ENCODE data around the gene MYO1C.
A peak's percentile ranks its signal among the peaks of the same experiment; 100 is the strongest.
"Not testable (repeated sequence)": the region's sequence is repeated elsewhere in the genome, so short reads cannot be mapped to it uniquely, and the experiment has no call there.

Gene MYO1C

GRCh38 chr17:1460233-1460632 is 32.3 kb downstream of the MYO1C start:
- Histone ChIP-seq H3K27me3 (ENCODE audit: low read depth, low read length) (no peaks in the 10 kb centered on the region), H4K20me1 (ENCODE audit: insufficient read depth, low read length) (peaks cover 2% of the 10 kb centered on the region), H3K79me2 (ENCODE audit: low read length) (peaks cover 10% of the 10 kb centered on the region), H3K36me3 (replicated peaks; ENCODE audit: low read depth, low read length) (no peaks in the 10 kb centered on the region), H2AFZ (ENCODE audit: low read depth, low read length) (no peak overlapping the region), H3K9ac (ENCODE audit: low read length) (no peak overlapping the region), H3K4me1 (ENCODE audit: low read length) (peaks cover 14% of the 10 kb centered on the region), H3K4me2 (ENCODE audit: low read length) (no peak overlapping the region), H3K4me3 (ENCODE audit: low read length) (no peak overlapping the region), H3K27ac (ENCODE audit: low read length) (no peak overlapping the region), H3K9me3 (ENCODE audit: insufficient read depth, low read length) (no peaks in the 10 kb centered on the region)
- TF ChIP-seq CTCF (IDR thresholded peaks at IDR 0.05; ENCODE audit: low read depth, low read length) (no peak), EZH2phosphoT487 (IDR thresholded peaks at IDR 0.05; ENCODE audit: low read depth) (no peak)

GRCh38 chr17:1455797-1456599 is 36.5 kb downstream of the MYO1C start, which contains the start of gene CRK:
Gene CRK (minus strand): TSS chr17:1456232. CDS start chr17:1456117, 115 bp downstream.
- Histone ChIP-seq H3K4me2 (ENCODE audit: low read length) (peak within 1 kb of the TSS; percentile 87), H3K9me3 (ENCODE audit: insufficient read depth, low read length) (no peaks in the 10 kb centered on the region), H3K4me1 (ENCODE audit: low read length) (peaks cover 10% of the 10 kb centered on the region), H3K36me3 (replicated peaks; ENCODE audit: low read depth, low read length) (peaks cover 4% of the 10 kb centered on the region), H3K27ac (ENCODE audit: low read length) (peak within 1 kb of the TSS; percentile 69), H3K4me3 (ENCODE audit: low read length) (peak within 1 kb of the TSS; percentile 98), H3K9ac (ENCODE audit: low read length) (peak within 1 kb of the TSS; percentile 87), H3K27me3 (ENCODE audit: low read depth, low read length) (no peaks in the 10 kb centered on the region), H2AFZ (ENCODE audit: low read depth, low read length) (no peak within 1 kb of the TSS), H4K20me1 (ENCODE audit: insufficient read depth, low read length) (peaks cover 16% of the 10 kb centered on the region), H3K79me2 (ENCODE audit: low read length) (peaks cover 52% of the 10 kb centered on the region)
- TF ChIP-seq CTCF (IDR thresholded peaks at IDR 0.05; ENCODE audit: low read depth, low read length) (no peak), EZH2phosphoT487 (IDR thresholded peaks at IDR 0.05; ENCODE audit: low read depth) (no peak)

- no peak overlapping the region for H2AFZ ChIP-seq (ENCODE audit: low read depth, low read length)
- peaks cover 4% of the 10 kb centered on the region for H3K36me3 ChIP-seq (replicated peaks; ENCODE audit: low read depth, low read length)
- peaks cover 16% of the 10 kb centered on the region for H4K20me1 ChIP-seq (ENCODE audit: insufficient read depth, low read length)
- no peaks in the 10 kb centered on the region for H3K9me3 ChIP-seq (ENCODE audit: insufficient read depth, low read length)
- peaks cover 59% of the 10 kb centered on the region for H3K79me2 ChIP-seq (ENCODE audit: low read length)
- peak overlapping the region; percentile 98 for H3K4me3 ChIP-seq (ENCODE audit: low read length)
- H3K4me1 ChIP-seq (ENCODE audit: low read length): peaks cover 10% of the 10 kb centered on the region
- peak overlapping the region; percentile 75 for H3K4me2 ChIP-seq (ENCODE audit: low read length)
- no peaks in the 10 kb centered on the region for H3K27me3 ChIP-seq (ENCODE audit: low read depth, low read length)
- TF ChIP-seq CTCF (IDR thresholded peaks at IDR 0.05; ENCODE audit: low read depth, low read length) (peak; percentile 27; the same call in 1 of the 2 replicates), EZH2phosphoT487 (IDR thresholded peaks at IDR 0.05; ENCODE audit: low read depth) (no peak)
- peak overlapping the region; percentile 69 for H3K27ac ChIP-seq (ENCODE audit: low read length)
- H3K9ac ChIP-seq (ENCODE audit: low read length): peak overlapping the region; percentile 87
Measured at GRCh38 chr17:1455291-1455796, 37.1 kb downstream of the MYO1C start.

- H3K27me3 ChIP-seq (ENCODE audit: low read depth, low read length): no peaks in the 10 kb centered on the region
- peaks cover 67% of the 10 kb centered on the region for H3K79me2 ChIP-seq (ENCODE audit: low read length)
- peaks cover 10% of the 10 kb centered on the region for H3K4me1 ChIP-seq (ENCODE audit: low read length)
- TF ChIP-seq EZH2phosphoT487 (IDR thresholded peaks at IDR 0.05; ENCODE audit: low read depth): no peak
- TF ChIP-seq CTCF (IDR thresholded peaks at IDR 0.05; ENCODE audit: low read depth, low read length): no peak
- H2AFZ ChIP-seq (ENCODE audit: low read depth, low read length): no peak overlapping the region
- no peak overlapping the region for H3K27ac ChIP-seq (ENCODE audit: low read length)
- H3K9me3 ChIP-seq (ENCODE audit: insufficient read depth, low read length): no peaks in the 10 kb centered on the region
- H4K20me1 ChIP-seq (ENCODE audit: insufficient read depth, low read length): peaks cover 16% of the 10 kb centered on the region
- H3K9ac ChIP-seq (ENCODE audit: low read length): peak overlapping the region; percentile 87; the same call in 1 of the 2 replicates
- H3K4me2 ChIP-seq (ENCODE audit: low read length): peak overlapping the region; percentile 75
- peaks cover 4% of the 10 kb centered on the region for H3K36me3 ChIP-seq (replicated peaks; ENCODE audit: low read depth, low read length)
- H3K4me3 ChIP-seq (ENCODE audit: low read length): peak overlapping the region; percentile 98
Measured at GRCh38 chr17:1454541-1454940, 37.9 kb downstream of the MYO1C start.

GRCh38 chr17:1453694-1454093 is 38.8 kb downstream of the MYO1C start:
- not testable (repeated sequence) for H3K4me3 ChIP-seq (ENCODE audit: low read length); H3K9ac ChIP-seq (ENCODE audit: low read length); H3K4me1 ChIP-seq (ENCODE audit: low read length); H3K27ac ChIP-seq (ENCODE audit: low read length); H3K27me3 ChIP-seq (ENCODE audit: low read depth, low read length); H3K36me3 ChIP-seq (replicated peaks; ENCODE audit: low read depth, low read length); H2AFZ ChIP-seq (ENCODE audit: low read depth, low read length); H3K4me2 ChIP-seq (ENCODE audit: low read length); H3K9me3 ChIP-seq (ENCODE audit: insufficient read depth, low read length)
- Histone ChIP-seq H4K20me1 (ENCODE audit: insufficient read depth, low read length) (peaks cover 20% of the 10 kb centered on the region), H3K79me2 (ENCODE audit: low read length) (peaks cover 75% of the 10 kb centered on the region)
